GM19240 (cell line): Measurements from ENCODE around the gene PCNT.
"Not testable (repeated sequence)": the region's sequence is repeated elsewhere in the genome, so short reads cannot be mapped to it uniquely, and the experiment has no call there.

Experiments
- DNase-seq: peaks from one replicate; pipeline ENCODE4 v3.0.0; 2011; ENCODE audit warnings: low spot score; ENCODE audit not compliant: insufficient read length

Gene PCNT

GRCh38 chr21:46425571-46425970 lies 101.6 kb downstream of the PCNT start:
- DNase-seq = no peak

DNA sequence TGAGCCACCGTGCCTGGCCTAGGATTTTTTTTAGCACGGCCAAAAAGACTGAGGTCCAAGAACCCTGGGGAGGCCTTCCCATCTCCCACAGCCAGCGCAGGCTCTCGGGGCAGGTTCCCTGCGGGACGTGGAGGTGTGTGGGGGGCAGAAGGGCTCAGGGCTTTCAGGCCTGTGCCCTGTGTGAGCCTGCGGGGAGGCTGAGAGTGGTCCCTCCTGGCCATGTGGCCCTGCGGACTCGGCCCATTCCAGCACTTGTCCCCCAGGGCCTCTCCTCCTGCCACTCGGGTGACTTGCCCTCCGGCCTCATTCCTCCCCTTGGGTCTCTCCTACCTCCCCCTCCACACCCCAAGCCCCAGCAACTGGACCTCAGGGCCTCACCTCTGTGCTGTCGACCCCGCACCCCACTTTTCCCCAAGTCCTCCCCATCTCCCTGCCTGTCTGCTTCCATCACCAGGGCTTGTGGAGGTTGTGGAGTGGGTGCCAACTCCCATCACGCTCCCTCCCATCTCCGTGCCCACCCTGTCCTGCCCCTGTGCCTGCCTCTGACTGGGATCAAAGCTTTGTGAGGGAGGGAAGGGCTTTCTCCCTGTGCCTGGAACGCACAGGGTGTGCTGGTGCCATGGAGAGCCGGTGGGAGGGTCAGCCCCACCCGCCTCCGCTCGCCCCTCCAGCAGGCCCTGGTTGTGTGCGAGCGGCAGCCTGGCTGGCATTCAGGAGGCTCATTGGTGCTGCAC lies 102.5 kb downstream of the PCNT start:
- DNase-seq = no peak

GRCh38 chr21:46427516-46427915 lies 103.6 kb downstream of the PCNT start:
- DNase-seq = no peak

DNA sequence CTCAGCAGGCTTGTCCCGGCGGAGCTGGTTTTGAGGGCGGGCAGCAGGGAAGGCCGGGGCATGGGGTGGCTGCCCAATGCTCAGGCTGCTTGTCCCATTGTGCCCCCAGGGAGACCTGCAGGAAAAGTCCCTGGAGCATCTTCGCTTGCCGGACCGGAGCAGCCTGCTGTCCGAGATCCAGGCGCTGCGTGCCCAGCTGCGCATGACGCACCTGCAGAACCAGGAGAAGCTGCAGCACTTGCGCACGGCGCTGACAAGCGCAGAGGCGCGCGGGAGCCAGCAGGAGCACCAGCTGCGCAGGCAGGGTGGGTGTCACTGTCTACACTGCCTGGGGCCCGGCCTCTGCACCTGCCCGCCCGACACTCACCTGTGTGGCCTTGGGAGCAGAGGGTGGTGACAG lies 104.3 kb downstream of the PCNT start:
- DNase-seq = no peak

- DNase-seq = no peak
Measured at GRCh38 chr21:46428987-46429710, 105.2 kb downstream of the PCNT start.

GRCh38 chr21:46429754-46430681 lies 106.1 kb downstream of the PCNT start:
- no peak for DNase-seq

DNA sequence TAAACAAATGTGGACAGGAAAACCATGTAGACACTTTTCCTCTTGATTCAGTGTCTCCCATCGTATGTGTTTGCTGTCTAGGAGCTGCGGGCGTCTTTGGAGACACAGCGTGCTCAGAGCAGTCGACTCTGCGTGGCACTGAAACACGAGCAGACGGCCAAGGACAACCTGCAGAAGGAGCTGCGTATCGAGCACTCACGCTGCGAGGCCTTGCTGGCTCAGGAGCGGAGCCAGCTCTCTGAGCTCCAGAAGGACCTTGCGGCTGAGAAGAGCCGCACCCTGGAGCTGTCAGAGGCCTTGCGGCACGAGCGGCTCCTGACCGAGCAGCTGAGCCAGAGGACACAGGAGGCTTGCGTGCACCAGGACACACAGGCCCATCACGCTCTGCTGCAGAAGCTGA lies 107.5 kb downstream of the PCNT start:
- DNase-seq = no peak

DNA sequence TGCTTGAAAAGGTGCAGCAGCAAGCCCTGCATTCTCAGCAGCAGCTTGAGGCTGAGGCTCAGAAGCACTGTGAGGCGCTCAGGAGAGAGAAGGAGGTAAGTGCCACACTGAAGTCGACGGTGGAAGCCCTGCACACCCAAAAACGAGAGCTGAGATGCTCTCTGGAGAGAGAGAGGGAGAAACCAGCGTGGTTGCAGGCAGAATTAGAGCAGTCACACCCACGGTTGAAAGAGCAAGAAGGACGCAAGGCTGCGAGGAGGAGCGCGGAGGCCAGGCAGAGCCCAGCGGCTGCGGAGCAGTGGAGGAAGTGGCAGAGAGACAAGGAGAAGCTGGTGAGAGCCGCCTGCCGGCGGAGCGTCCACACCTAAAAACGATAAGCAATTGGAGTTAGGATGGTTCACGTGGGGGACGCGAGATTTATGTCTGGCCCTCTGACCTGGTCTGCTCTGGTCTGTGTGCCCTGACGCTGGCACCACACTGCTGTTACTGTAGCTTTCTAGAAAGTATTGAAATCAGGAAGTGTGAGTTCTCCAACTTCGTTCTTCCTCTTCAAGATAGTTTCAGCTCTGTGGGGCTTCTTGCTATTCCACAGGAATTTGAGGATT lies 108.0 kb downstream of the PCNT start:
- no peak for DNase-seq

DNA sequence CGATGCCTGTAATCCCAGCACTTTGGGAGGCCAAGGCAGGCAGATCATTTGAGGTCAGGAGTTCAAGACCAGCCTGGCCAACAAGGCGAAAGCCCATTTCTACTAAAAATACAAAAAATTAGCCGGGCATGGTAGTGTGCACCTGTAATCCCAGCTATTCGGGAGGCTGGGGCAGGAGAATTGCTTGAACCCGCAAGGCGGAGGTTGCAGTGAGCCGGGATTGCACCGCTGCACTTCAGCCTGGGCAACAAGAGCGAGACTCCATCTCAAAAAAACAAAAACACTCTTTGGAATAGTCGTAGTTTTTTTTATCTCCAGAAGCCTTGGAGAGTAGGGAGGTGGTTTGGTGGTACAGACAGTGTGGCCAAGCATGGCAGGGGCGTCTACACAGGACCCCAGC lies 109.2 kb downstream of the PCNT start:
- not testable (repeated sequence) for DNase-seq

- DNase-seq = no peak
Measured at GRCh38 chr21:46434322-46434958, 110.5 kb downstream of the PCNT start.

DNA sequence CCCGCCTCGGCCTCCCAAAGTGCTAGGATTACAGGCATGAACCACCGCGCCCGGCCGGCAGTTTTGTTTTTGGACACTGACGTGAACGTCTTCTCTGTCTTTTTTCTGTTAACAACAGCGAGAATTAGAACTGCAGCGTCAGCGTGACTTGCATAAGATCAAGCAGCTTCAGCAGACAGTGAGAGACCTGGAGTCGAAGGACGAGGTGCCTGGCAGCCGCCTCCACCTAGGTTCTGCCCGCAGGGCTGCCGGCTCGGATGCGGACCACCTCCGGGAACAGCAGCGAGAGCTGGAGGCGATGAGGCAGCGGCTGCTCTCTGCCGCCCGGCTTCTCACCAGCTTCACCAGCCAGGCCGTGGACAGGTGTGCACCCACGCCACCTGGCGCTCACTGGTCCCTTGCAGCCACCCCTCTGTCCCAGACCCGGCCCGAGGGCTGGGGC lies 111.9 kb downstream of the PCNT start:
- DNase-seq = no peak

DNA sequence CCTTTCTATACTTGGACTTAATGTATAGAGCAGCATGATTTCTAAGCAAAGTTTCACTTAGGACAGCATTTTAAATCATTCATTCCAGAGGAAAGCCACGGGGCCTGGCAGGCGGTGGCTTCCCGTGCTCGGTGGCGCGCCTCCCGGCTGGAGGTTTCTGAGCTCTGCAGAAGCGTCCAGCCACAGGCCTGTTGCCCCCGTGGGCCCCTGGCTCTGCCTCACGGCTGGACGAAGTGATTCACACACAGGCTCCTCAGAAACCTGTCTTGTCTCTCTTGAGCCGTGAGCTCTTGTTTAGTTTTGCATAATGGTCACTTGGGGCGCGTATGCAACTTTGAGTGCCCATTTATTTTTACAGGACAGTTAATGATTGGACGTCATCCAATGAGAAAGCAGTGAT lies 112.7 kb downstream of the PCNT start:
- DNase-seq = no peak

DNA sequence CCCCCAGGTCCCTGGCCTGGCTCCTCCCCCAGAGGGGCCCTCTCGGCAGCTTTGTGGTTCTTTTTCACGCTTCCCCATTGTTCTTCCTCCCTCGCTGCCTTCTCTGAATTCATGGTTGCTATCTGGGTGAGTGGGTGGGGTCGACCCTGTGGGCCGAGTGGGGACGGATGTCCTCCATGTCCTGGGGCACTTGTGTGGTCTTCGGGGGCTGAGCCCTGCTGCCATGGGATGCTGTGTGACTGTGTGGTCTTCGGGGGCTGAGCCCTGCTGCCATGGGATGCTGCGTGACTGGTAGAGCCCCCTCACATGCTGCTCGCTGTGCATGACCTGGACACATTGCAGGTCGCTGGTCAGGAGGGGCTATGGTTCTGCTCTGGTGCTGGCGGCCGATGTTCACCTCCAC lies 113.1 kb downstream of the PCNT start:
- DNase-seq = no peak

- no peak for DNase-seq
Measured at GRCh38 chr21:46437511-46437910, 113.6 kb downstream of the PCNT start.

GRCh38 chr21:46438241-46438640 lies 114.3 kb downstream of the PCNT start:
- DNase-seq = no peak

DNA sequence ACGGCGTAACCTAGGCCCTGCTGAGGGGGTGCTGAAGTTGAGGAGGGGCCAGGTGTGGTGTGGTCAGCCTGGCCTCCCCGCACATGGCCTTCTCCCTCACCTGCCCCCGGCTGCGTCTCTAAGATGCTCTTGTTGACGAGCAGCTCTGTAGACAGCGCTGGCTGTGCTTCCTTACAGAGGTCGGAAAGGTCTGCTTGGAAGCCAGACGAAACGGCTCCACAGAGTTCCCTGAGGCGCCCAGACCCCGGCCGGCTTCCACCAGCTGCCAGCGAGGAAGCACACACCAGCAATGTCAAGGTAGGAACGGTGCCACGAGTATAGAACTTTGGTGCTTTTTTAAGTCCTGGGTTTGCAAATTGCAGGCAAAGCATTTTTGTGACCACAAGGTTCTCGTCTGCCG lies 116.0 kb downstream of the PCNT start:
- DNase-seq = no peak

DNA sequence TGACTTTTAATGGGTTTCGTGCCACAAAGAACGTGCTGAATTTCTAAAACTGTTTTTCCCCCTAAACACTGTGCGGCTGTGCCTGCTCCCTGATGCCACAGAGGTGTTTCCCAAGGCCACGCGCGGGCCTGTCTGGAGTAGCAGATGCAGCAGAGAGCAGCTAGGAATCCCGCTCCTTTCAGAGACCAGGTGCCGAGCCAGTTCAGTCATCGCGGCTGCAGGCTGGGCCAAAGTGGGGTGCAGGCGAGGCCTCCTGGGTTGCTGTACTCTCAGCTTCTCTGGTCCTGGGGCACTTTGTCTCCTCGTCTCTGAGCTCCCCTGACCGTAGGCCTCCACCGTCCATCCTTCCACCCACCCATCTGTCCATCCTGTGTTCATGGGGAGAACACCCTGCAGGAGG lies 117.4 kb downstream of the PCNT start:
- no peak for DNase-seq

- no peak for DNase-seq
Measured at GRCh38 chr21:46441961-46442498, 118.1 kb downstream of the PCNT start.

- no peak for DNase-seq
Measured at GRCh38 chr21:46442938-46443337, 119.0 kb downstream of the PCNT start.

GRCh38 chr21:46443910-46444309 lies 120.0 kb downstream of the PCNT start:
- DNase-seq = no peak

DNA sequence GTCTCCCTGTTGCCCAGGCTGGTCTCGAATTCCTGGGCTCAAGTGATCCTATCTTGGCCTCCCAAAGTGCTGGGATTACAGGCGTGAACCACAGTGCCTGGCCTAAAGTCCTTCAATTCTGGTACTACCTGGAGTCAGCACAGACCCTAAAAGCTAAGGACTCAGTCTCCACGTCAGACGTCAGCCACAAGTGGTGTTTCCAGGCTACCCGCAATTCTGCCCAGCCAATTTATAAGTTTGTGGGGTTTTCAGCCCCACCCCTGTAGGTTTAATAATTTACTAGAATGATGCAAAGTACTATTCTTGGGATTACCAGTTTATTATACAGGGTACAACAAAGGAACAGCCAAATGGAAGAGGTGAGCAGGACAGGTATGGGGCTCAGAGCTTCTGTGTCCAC lies 124.2 kb downstream of the PCNT start:
- DNase-seq = no peak
